PFSK-1 (cell line): ENCODE data around the gene SDK1.

Experiments
- FOXP2 ChIP-seq: optimal IDR thresholded peaks from 2 replicates; pipeline ENCODE3; 2011; ENCODE audit warnings: borderline replicate concordance, control low read depth, inconsistent platforms; ENCODE audit not compliant: insufficient read depth; ENCODE audit errors: extremely low read length, extremely low read depth
- POLR2AphosphoS5 ChIP-seq: IDR thresholded peaks from 2 replicates; pipeline ENCODE4 v1.6.1; 2012; ENCODE audit warnings: low read depth, mild to moderate bottlenecking, control low read depth, low read length, moderate library complexity
- REST ChIP-seq, 2 experiments: IDR thresholded peaks; 2 replicates each; pipeline versions ENCODE4 v1.6.1 to v1.8.0; 2011 to 2012; ENCODE audit warnings: low read depth in 2 of 2, low read length in 2 of 2, control low read depth in 1 of 2, inconsistent platforms in 1 of 2, mild to moderate bottlenecking in 1 of 2, moderate library complexity in 1 of 2; ENCODE audit not compliant: insufficient read depth in 1 of 2
- SIN3A ChIP-seq: IDR thresholded peaks from 2 replicates; pipeline ENCODE4 v1.6.1; 2012; ENCODE audit warnings: mild to moderate bottlenecking, low read length, moderate library complexity, borderline replicate concordance; ENCODE audit not compliant: insufficient read depth
- TAF1 ChIP-seq: IDR thresholded peaks from 2 replicates; pipeline ENCODE4 v1.6.1; 2012; ENCODE audit warnings: low read length, control low read depth, borderline replicate concordance; ENCODE audit not compliant: insufficient read depth

Gene SDK1

GRCh38 chr7:3722396-3722922, 421.4 kb downstream of the SDK1 start:
- TF ChIP-seq POLR2AphosphoS5: no peak
- no peak for TF ChIP-seq REST (IDR thresholded peaks at IDR 0.05; ENCODE audit: insufficient read depth in 1 of 2, low read depth in 2 of 2, low read length in 2 of 2)
- TF ChIP-seq TAF1: no peak
- no peak for TF ChIP-seq FOXP2
- TF ChIP-seq SIN3A: no peak

GRCh38 chr7:3725155-3726059, 424.4 kb downstream of the SDK1 start:
- no peak for TF ChIP-seq POLR2AphosphoS5
- no peak for TF ChIP-seq SIN3A
- no peak for TF ChIP-seq REST (IDR thresholded peaks at IDR 0.05; ENCODE audit: insufficient read depth in 1 of 2, low read depth in 2 of 2, low read length in 2 of 2)
- TF ChIP-seq TAF1: no peak
- no peak for TF ChIP-seq FOXP2

GRCh38 chr7:3730276-3730675, 429.2 kb downstream of the SDK1 start:
- TF ChIP-seq TAF1 (no peak), SIN3A (no peak), POLR2AphosphoS5 (no peak), FOXP2 (no peak), REST (IDR thresholded peaks at IDR 0.05; ENCODE audit: insufficient read depth in 1 of 2, low read depth in 2 of 2, low read length in 2 of 2) (no peak)

- no peak for TF ChIP-seq REST (IDR thresholded peaks at IDR 0.05; ENCODE audit: insufficient read depth in 1 of 2, low read depth in 2 of 2, low read length in 2 of 2)
- no peak for TF ChIP-seq TAF1
- no peak for TF ChIP-seq FOXP2
- no peak for TF ChIP-seq SIN3A
- TF ChIP-seq POLR2AphosphoS5: no peak
Measured at GRCh38 chr7:3732395-3733005, 431.4 kb downstream of the SDK1 start.
